Transverse colon (tissue), 4 donors: ENCODE data around the gene CERS1. TPM values are rescaled to one million over a fixed set of nuclear protein-coding genes. Genes with fewer than 3 reads are reported as not detected.

Experiments
- DNase-seq: peaks from one replicate; pipeline ENCODE4 v3.0.0-alpha.2; 2019
- H3K27ac ChIP-seq, 4 donors: fragments of 200-600 bp; sonication (generic); 2 replicates each; pipeline ENCODE4 v1.5.1; 2016 to 2018; ENCODE audit warnings: inconsistent platforms in 4 of 4
- H3K27me3 ChIP-seq: fragments of 200-600 bp; sonication (generic); 2 replicates; pipeline ENCODE4 v1.5.1; 2017; ENCODE audit warnings: inconsistent platforms
- H3K36me3 ChIP-seq, 4 donors: fragments of 200-600 bp; sonication (generic); 2 replicates each; pipeline ENCODE4 v1.5.1; 2017 to 2019; ENCODE audit warnings: inconsistent platforms in 4 of 4
- H3K4me1 ChIP-seq, 4 donors: fragments of 200-600 bp; sonication (generic); 2 replicates each; pipeline ENCODE4 v1.5.1; 2017 to 2020; ENCODE audit warnings: inconsistent platforms in 4 of 4
- H3K4me3 ChIP-seq, 4 donors: fragments of 200-600 bp; sonication (generic); 1 replicate in 1 of 4; 2 replicates in 3 of 4; pipeline versions ENCODE4 v1.5.1 to v1.6.1; 2017 to 2019; ENCODE audit warnings: inconsistent platforms in 4 of 4
- H3K9me3 ChIP-seq, 2 donors: fragments of 200-600 bp; sonication (generic); 2 replicates each; pipeline ENCODE4 v1.5.1; 2017 to 2019; ENCODE audit warnings: inconsistent platforms in 2 of 2
- EP300 ChIP-seq: sonication (generic); formaldehyde crosslinking; IDR thresholded peaks from one replicate; pipeline ENCODE4 v1.6.1; 2017; ENCODE audit warnings: antibody characterized with exemption, low read depth
- POLR2A ChIP-seq: fragments of 450-650 bp; IDR thresholded peaks from one replicate; pipeline ENCODE4 v1.6.1; 2016; ENCODE audit warnings: antibody characterized with exemption, mild to moderate bottlenecking, moderate library complexity
- POLR2AphosphoS5 ChIP-seq, 3 donors: sonication (generic); formaldehyde crosslinking; IDR thresholded peaks; one replicate each; pipeline ENCODE4 v1.6.1; 2016; ENCODE audit warnings: antibody characterized with exemption in 3 of 3
- WGBS, 2 donors: methylation state at CpG; one replicate each; pipeline ENCODE4 v1.1.5; 2018; ENCODE audit warnings: low coverage in 1 of 2; 5-methylcytosine and 5-hydroxymethylcytosine counted together
- in situ Hi-C, 4 donors: fragments of 200-750 bp; cut with MboI; loops; one replicate each; pipeline versions ENCODE4 v1.15.0 to v1.15.1; 2017; ENCODE audit warnings: low sequenced_read_pairs in 3 of 4, low pct_ligation_motif_present in 1 of 4, low pct_unique_long_range_greater_than_20kb in 1 of 4
- intact Hi-C: fragments of 100-400 bp; cut with DNase I; formaldehyde crosslinking; loops from one replicate; pipeline ENCODE4 v1.15.1; 2023; ENCODE audit warnings: low total_unique reads
- total RNA-seq, 4 donors: library from RNA; depleted of rRNA; stranded (reverse); fragments of >200 nt; gene quantifications; one replicate each; pipeline ENCODE4 v1.1.0, GENCODE V29; 2016
- TF ChIP-seq, protein P1 (sequence below), 5 experiments: fragments of 200-600 bp in 3 of 5; fragments of 450-650 bp in 2 of 5; sonication (generic) in 3 of 5; IDR thresholded peaks; 1 replicate in 2 of 5; 2 replicates in 3 of 5; pipeline ENCODE4 v1.5.1; 2016 to 2017; ENCODE audit warnings: antibody characterized with exemption in 5 of 5, inconsistent platforms in 3 of 5, mild to moderate bottlenecking in 2 of 5, moderate library complexity in 1 of 5

The CERS1 gene
- total RNA-seq, 4 donors from 2014 or later: not detected

DNA sequence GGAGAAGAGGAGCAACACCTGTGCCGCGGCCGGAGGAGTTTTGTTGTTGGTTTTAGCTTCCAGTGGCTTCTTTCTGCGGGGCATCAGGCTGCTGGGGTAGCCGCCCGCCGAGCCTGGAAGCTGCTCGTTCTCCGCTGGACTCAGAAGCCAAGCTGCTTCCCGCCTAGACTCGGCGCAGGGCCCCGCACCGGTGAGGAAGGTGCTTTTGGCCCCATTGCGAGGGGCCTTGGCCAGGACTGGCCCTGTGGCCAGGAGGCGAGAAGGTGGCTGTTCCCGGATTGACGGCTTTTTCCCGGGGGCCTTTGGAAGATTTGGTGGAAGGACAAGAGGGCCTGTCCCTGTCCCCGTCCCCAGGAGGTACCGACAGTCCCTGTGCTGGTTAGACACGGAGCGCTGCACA is 28.8 kb downstream of the CERS1 start:
- Histone ChIP-seq H3K27ac (no peak overlapping the region), H3K4me1 (peaks cover 0 to 15% (median 12%) of the 10 kb centered on the region in 4 donors), H3K4me3 (no peak overlapping the region), H3K27me3 (peaks cover 19% of the 10 kb centered on the region), H3K36me3 (peaks cover 0 to 43% (median 21%) of the 10 kb centered on the region in 4 donors), H3K9me3 (no peaks in the 10 kb centered on the region)
- intact Hi-C loops (no loop called here), in situ Hi-C loops (loop anchor here in 1 of 4 donors (25.0 kb wide), 1 partner anchor 405 kb away; no protein-coding TSS in a partner anchor)
- DNase-seq: no peak
- TF ChIP-seq EP300 (no peak), POLR2A (no peak), POLR2AphosphoS5 (IDR thresholded peaks at IDR 0.05) (no peak)
- TF ChIP-seq, protein P1, sequence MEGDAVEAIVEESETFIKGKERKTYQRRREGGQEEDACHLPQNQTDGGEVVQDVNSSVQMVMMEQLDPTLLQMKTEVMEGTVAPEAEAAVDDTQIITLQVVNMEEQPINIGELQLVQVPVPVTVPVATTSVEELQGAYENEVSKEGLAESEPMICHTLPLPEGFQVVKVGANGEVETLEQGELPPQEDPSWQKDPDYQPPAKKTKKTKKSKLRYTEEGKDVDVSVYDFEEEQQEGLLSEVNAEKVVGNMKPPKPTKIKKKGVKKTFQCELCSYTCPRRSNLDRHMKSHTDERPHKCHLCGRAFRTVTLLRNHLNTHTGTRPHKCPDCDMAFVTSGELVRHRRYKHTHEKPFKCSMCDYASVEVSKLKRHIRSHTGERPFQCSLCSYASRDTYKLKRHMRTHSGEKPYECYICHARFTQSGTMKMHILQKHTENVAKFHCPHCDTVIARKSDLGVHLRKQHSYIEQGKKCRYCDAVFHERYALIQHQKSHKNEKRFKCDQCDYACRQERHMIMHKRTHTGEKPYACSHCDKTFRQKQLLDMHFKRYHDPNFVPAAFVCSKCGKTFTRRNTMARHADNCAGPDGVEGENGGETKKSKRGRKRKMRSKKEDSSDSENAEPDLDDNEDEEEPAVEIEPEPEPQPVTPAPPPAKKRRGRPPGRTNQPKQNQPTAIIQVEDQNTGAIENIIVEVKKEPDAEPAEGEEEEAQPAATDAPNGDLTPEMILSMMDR (IDR thresholded peaks at IDR 0.05): no peak
- 91% methylated on average over 23 of the region's 23 CpGs; no CpG with 5 or more reads in 1 of the 2 donors for WGBS, 2 donors

DNA sequence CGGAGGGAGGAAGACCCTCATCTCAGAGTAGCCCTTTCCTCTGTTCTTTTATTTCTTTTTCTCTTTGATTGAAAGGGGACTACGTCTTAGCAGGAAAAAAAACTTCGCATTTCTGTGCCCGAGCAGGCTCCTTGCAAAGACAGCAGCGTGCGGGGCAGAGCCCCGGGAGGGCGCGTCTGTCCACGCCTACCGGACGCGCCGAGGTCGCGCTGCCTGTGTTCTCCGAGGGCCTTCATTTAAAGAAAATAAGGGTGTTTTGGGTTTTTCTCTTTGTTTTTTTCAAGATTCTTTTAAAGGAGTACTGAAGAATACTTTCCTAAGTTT is 29.2 kb downstream of the CERS1 start:
- 75 to 76% methylated on average over 16 to 17 of the region's 17 CpGs for WGBS, 2 donors
- H3K4me1 ChIP-seq: peaks cover 0 to 15% (median 12%) of the 10 kb centered on the region in 4 donors
- no peak for TF ChIP-seq POLR2A
- TF ChIP-seq EP300: no peak
- TF ChIP-seq, protein P1 (IDR thresholded peaks at IDR 0.05): peak in 3 of 5 experiments; percentile 5 to 40 (median 22)
- no peak for DNase-seq
- H3K27me3 ChIP-seq: peaks cover 19% of the 10 kb centered on the region
- H3K9me3 ChIP-seq: no peaks in the 10 kb centered on the region
- in situ Hi-C loops (loop anchor here in 1 of 4 donors (25.0 kb wide), 1 partner anchor 404 kb away; no protein-coding TSS in a partner anchor), intact Hi-C loops (no loop called here)
- H3K36me3 ChIP-seq: peaks cover 0 to 47% (median 24%) of the 10 kb centered on the region in 4 donors
- H3K4me3 ChIP-seq: no peak overlapping the region
- H3K27ac ChIP-seq: no peak overlapping the region

DNA sequence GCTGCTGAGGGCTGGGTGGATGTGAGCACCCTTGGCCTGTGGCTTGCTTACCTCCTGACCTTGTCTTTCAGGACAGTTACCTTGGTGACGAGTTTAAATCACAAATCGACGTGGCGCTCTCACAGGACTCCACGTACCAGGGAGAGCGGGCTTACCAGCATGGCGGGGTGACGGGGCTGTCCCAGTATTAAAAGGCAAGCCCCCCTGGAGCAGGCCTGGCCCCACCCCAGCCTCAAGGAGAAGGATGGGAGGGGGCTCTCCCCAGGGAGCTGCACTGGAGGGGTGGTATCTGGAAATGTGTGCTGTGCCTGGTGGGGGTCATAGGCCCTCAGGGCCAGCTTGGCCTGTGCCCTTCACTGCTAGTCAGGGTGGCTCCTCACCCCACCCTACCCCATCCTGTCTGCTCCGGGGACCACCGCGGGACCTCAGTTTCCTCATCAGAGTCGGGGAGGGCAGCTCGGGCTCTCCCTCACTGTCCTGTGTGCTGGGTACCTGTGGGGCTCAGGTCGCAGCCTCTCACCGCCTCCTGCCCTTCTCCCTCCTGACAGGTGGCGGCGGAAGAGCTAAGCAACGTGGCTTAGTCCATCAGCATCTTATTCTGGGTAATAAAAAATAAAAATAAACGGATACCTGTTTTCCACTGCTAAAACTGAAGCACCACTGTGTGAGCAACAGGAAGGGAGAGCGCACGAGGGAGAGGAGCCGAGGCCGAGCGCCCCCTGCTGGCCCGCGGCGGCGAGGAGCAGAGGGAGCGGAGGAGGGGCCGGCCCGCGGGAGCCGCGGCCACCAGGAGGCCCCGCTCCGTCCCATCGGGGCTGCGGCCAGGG is 29.8 kb downstream of the CERS1 start:
- H3K27ac ChIP-seq: no peak overlapping the region
- H3K4me3 ChIP-seq: no peak overlapping the region
- H3K36me3 ChIP-seq: peaks cover 0 to 52% (median 26%) of the 10 kb centered on the region in 4 donors
- peaks cover 0 to 15% (median 12%) of the 10 kb centered on the region in 4 donors for H3K4me1 ChIP-seq
- intact Hi-C loops: no loop called here
- in situ Hi-C loops: loop anchor here in 1 of 4 donors (25.0 kb wide), 1 partner anchor 404 kb away; no protein-coding TSS in a partner anchor
- WGBS, 2 donors: 38% methylated on average over 36 of the region's 38 CpGs; no CpG with 5 or more reads in 1 of the 2 donors
- no peak for TF ChIP-seq POLR2A
- TF ChIP-seq, protein P1 (IDR thresholded peaks at IDR 0.05): peak; percentile 87 to 99 (median 98)
- peak in 1 of 3 donors; percentile 13 for TF ChIP-seq POLR2AphosphoS5 (IDR thresholded peaks at IDR 0.05)
- no peak for TF ChIP-seq EP300
- H3K27me3 ChIP-seq: peaks cover 19% of the 10 kb centered on the region
- no peaks in the 10 kb centered on the region for H3K9me3 ChIP-seq
- DNase-seq: peak; percentile 62

DNA sequence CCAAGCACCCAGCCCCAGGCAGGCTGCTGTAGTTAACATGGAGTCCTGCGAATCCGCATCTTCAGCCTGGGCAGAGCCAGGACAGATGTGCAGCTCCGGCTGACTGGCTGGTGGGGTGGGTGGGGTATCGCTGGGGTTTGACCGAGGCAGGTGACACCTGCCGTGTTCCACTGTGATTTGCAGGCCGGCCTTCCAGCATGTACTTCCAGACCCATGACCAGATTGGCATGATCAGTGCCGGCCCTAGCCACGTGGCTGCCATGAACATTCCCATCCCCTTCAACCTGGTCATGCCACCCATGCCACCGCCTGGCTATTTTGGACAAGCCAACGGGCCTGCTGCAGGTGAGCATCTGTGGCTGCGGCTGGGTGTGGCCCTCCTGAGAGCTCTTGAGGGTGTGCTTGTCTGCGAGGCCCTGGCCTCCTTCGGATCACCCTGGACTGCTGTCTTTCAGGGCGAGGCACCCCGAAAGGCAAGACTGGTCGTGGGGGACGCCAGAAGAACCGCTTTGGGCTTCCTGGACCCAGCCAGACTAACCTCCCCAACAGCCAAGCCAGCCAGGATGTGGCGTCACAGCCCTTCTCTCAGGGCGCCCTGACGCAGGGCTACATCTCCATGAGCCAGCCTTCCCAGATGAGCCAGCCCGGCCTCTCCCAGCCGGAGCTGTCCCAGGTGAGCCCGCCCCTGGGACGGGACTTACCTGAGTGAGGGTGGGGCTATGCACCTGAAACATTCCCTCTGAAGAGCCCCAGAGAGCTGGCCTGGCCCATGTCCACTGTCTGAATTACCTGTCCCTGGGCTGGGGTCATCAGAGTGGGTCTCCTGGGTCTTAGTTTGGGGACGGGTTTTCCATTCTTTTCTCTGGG is 30.6 kb downstream of the CERS1 start:
- H3K27ac ChIP-seq: no peak overlapping the region
- intact Hi-C loops: no loop called here
- no peak overlapping the region for H3K4me3 ChIP-seq
- WGBS, 2 donors: 83 to 89% methylated on average over 5 to 20 of the region's 27 CpGs
- no peaks in the 10 kb centered on the region for H3K9me3 ChIP-seq
- peaks cover 0 to 61% (median 31%) of the 10 kb centered on the region in 4 donors for H3K36me3 ChIP-seq
- DNase-seq: no peak
- TF ChIP-seq, protein P1 (IDR thresholded peaks at IDR 0.05): no peak
- TF ChIP-seq EP300: no peak
- no peak for TF ChIP-seq POLR2AphosphoS5 (IDR thresholded peaks at IDR 0.05)
- peaks cover 0 to 13% (median 11%) of the 10 kb centered on the region in 4 donors for H3K4me1 ChIP-seq
- in situ Hi-C loops: loop anchor here in 1 of 4 donors (25.0 kb wide), 1 partner anchor 403 kb away; no protein-coding TSS in a partner anchor
- H3K27me3 ChIP-seq: peaks cover 13% of the 10 kb centered on the region
